ENCODE measurements around the gene CYP4F2.

- TF ChIP-seq EZH2 (IDR thresholded peaks at IDR 0.05; ENCODE audit: borderline replicate concordance, insufficient read depth, low read length, poor library complexity, severe bottlenecking) (no peak), REST (IDR thresholded peaks at IDR 0.05; ENCODE audit: borderline replicate concordance) (no peak), SMC3 (conservative IDR thresholded peaks at IDR 0.05; ENCODE audit: poor library complexity) (no peak), POLR2AphosphoS5 (IDR thresholded peaks at IDR 0.05) (no peak), EP300 (conservative IDR thresholded peaks at IDR 0.05; ENCODE audit: poor library complexity, severe bottlenecking) (no peak), TAF1 (IDR thresholded peaks at IDR 0.05; ENCODE audit: low read depth) (no peak)
- TF ChIP-seq, protein P1, sequence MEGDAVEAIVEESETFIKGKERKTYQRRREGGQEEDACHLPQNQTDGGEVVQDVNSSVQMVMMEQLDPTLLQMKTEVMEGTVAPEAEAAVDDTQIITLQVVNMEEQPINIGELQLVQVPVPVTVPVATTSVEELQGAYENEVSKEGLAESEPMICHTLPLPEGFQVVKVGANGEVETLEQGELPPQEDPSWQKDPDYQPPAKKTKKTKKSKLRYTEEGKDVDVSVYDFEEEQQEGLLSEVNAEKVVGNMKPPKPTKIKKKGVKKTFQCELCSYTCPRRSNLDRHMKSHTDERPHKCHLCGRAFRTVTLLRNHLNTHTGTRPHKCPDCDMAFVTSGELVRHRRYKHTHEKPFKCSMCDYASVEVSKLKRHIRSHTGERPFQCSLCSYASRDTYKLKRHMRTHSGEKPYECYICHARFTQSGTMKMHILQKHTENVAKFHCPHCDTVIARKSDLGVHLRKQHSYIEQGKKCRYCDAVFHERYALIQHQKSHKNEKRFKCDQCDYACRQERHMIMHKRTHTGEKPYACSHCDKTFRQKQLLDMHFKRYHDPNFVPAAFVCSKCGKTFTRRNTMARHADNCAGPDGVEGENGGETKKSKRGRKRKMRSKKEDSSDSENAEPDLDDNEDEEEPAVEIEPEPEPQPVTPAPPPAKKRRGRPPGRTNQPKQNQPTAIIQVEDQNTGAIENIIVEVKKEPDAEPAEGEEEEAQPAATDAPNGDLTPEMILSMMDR (IDR thresholded peaks at IDR 0.05; ENCODE audit: poor library complexity, severe bottlenecking), result no peak
Observed at GRCh38 chr19:15935167-15935702, 37.4 kb upstream of the CYP4F2 start.

All from neural cell (in vitro differentiated cells).